Sigmoid colon (tissue), 4 donors: ENCODE data around the gene ARHGAP12.

Source experiments
- POLR2AphosphoS5 ChIP-seq, 4 donors: sonication (generic); formaldehyde crosslinking; IDR thresholded peaks; one replicate each; pipeline ENCODE4 v1.6.1; 2017; ENCODE audit warnings: antibody characterized with exemption in 4 of 4
- TF ChIP-seq, protein P1 (sequence below), 4 experiments: fragments of 450-650 bp in 3 of 4; fragments of 200-600 bp in 1 of 4; IDR thresholded peaks; one replicate each; pipeline ENCODE4 v1.5.1; 2016 to 2019; ENCODE audit warnings: antibody characterized with exemption in 4 of 4, mild to moderate bottlenecking in 3 of 4, moderate library complexity in 2 of 4

DNA sequence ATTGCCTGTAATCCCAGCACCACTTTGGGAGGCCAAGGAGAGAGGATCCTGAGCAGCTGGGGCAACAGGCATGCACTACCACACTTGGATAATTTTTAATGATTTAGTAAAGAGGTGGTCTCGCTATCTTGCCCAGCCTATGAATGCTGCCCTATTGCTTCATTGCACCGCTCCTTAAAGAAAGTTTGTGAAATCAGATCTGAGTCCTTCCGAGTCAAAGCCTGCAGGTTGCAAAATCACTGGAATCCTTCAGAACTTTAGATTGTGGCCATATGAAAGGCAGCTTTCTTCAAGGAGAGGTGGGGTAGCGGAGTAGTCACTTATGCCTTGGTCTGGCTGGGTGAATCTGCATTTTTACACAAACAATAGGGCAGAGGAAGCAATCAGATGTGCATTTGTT, 166.3 kb downstream of the ARHGAP12 start:
- TF ChIP-seq, protein P1, sequence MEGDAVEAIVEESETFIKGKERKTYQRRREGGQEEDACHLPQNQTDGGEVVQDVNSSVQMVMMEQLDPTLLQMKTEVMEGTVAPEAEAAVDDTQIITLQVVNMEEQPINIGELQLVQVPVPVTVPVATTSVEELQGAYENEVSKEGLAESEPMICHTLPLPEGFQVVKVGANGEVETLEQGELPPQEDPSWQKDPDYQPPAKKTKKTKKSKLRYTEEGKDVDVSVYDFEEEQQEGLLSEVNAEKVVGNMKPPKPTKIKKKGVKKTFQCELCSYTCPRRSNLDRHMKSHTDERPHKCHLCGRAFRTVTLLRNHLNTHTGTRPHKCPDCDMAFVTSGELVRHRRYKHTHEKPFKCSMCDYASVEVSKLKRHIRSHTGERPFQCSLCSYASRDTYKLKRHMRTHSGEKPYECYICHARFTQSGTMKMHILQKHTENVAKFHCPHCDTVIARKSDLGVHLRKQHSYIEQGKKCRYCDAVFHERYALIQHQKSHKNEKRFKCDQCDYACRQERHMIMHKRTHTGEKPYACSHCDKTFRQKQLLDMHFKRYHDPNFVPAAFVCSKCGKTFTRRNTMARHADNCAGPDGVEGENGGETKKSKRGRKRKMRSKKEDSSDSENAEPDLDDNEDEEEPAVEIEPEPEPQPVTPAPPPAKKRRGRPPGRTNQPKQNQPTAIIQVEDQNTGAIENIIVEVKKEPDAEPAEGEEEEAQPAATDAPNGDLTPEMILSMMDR (IDR thresholded peaks at IDR 0.05) = no peak
- TF ChIP-seq POLR2AphosphoS5 (IDR thresholded peaks at IDR 0.05) = no peak
